Activated T-cell treated with anti-CD3 and anti-CD28 coated beads, Interleukin-2, amount 50 U/mL, for 4 hours (primary cell): Measurements from ENCODE around the gene NFIB. TPM values are rescaled to one million over a fixed set of nuclear protein-coding genes. Genes with fewer than 3 reads are reported as not detected.

Source experiments
- ATAC-seq, 2 donors: fragments of 200-7000 bp; cut with Tn5 transposase; one replicate each; pipeline ENCODE4 v1.10.0; 2021
- DNase-seq: peaks from one replicate; pipeline ENCODE4 v3.0.0-alpha.2; 2020
- H3K27me3 Mint-ChIP-seq: one replicate; pipeline ENCODE4 v1.8.0; 2021; ENCODE audit warnings: low read depth, mixed read lengths
- H3K36me3 Mint-ChIP-seq: one replicate; pipeline ENCODE4 v1.8.0; 2022; ENCODE audit warnings: mixed read lengths; ENCODE audit not compliant: insufficient read depth
- H3K4me1 Mint-ChIP-seq: one replicate; pipeline ENCODE4 v1.8.0; 2021; ENCODE audit warnings: low read depth, mixed read lengths
- H3K4me3 Mint-ChIP-seq: one replicate; pipeline ENCODE4 v1.8.0; 2021; ENCODE audit warnings: mild to moderate bottlenecking, moderate library complexity, mixed read lengths
- H3K9me3 Mint-ChIP-seq: one replicate; pipeline ENCODE4 v1.8.0; 2021; ENCODE audit warnings: mixed read lengths
- total RNA-seq, 3 donors: library from RNA; stranded (reverse); gene quantifications; one replicate each; pipeline ENCODE4 v1.2.1, GENCODE V29; 2021

NFIB gene
- total RNA-seq, 3 donors from 2014 or later, result 0.20 to 0.42 (median 0.30) TPM

- Mint-ChIP-seq H3K4me3 (no peak overlapping the region), H3K4me1 (peaks cover 17% of the 10 kb centered on the region), H3K9me3 (no peaks in the 10 kb centered on the region), H3K27me3 (peaks cover 61% of the 10 kb centered on the region), H3K36me3 (no peaks in the 10 kb centered on the region)
- DNase-seq, result no peak
- no peak for ATAC-seq
Observed at GRCh38 chr9:14311171-14311949, 2.6 kb downstream of the NFIB start.

- DNase-seq (no peak), ATAC-seq (no peak)
- H3K4me3 Mint-ChIP-seq, result no peak overlapping the region
- H3K4me1 Mint-ChIP-seq, result peaks cover 14% of the 10 kb centered on the region
- no peaks in the 10 kb centered on the region for H3K36me3 Mint-ChIP-seq
- no peaks in the 10 kb centered on the region for H3K9me3 Mint-ChIP-seq
- peaks cover 60% of the 10 kb centered on the region for H3K27me3 Mint-ChIP-seq
Observed at GRCh38 chr9:14310311-14310710, 3.6 kb downstream of the NFIB start.

- no peaks in the 10 kb centered on the region for H3K9me3 Mint-ChIP-seq
- H3K36me3 Mint-ChIP-seq, result no peaks in the 10 kb centered on the region
- peak; percentile 23 to 59 for ATAC-seq
- peaks cover 59% of the 10 kb centered on the region for H3K27me3 Mint-ChIP-seq
- H3K4me1 Mint-ChIP-seq, result peaks cover 10% of the 10 kb centered on the region
- DNase-seq, result no peak
- H3K4me3 Mint-ChIP-seq, result no peak overlapping the region
Observed at GRCh38 chr9:14309403-14309802, 4.5 kb downstream of the NFIB start.

GRCh38 chr9:14308853-14309145 is 5.1 kb downstream of the NFIB start:
- peaks cover 57% of the 10 kb centered on the region for H3K27me3 Mint-ChIP-seq
- no peak for DNase-seq

GRCh38 chr9:14307989-14308852 is 5.7 kb downstream of the NFIB start:
- DNase-seq (no peak), ATAC-seq (no peak)
- Mint-ChIP-seq H3K9me3 (no peaks in the 10 kb centered on the region), H3K4me3 (no peak overlapping the region), H3K36me3 (no peaks in the 10 kb centered on the region), H3K4me1 (peaks cover 4% of the 10 kb centered on the region), H3K27me3 (peaks cover 52% of the 10 kb centered on the region)

More at GRCh38 chr9:14308853-14309145, 5.1 kb downstream of the NFIB start:
- Mint-ChIP-seq H3K9me3 (no peaks in the 10 kb centered on the region), H3K4me1 (peaks cover 8% of the 10 kb centered on the region), H3K4me3 (no peak overlapping the region), H3K36me3 (no peaks in the 10 kb centered on the region)
- no peak for ATAC-seq

GRCh38 chr9:14306672-14307660 is 7.0 kb downstream of the NFIB start:
- Mint-ChIP-seq H3K9me3 (no peaks in the 10 kb centered on the region), H3K36me3 (no peaks in the 10 kb centered on the region), H3K4me1 (peaks cover 2% of the 10 kb centered on the region), H3K4me3 (no peak overlapping the region), H3K27me3 (peaks cover 46% of the 10 kb centered on the region)
- ATAC-seq (no peak), DNase-seq (no peak)

- H3K36me3 Mint-ChIP-seq, result no peaks in the 10 kb centered on the region
- ATAC-seq, result no peak
- H3K27me3 Mint-ChIP-seq, result peaks cover 41% of the 10 kb centered on the region
- peaks cover 2% of the 10 kb centered on the region for H3K4me1 Mint-ChIP-seq
- no peaks in the 10 kb centered on the region for H3K9me3 Mint-ChIP-seq
- no peak for DNase-seq
- no peak overlapping the region for H3K4me3 Mint-ChIP-seq
Observed at GRCh38 chr9:14306188-14306587, 7.8 kb downstream of the NFIB start.

GRCh38 chr9:14304259-14304658 is 9.7 kb downstream of the NFIB start:
- DNase-seq, result no peak
- Mint-ChIP-seq H3K27me3 (peaks cover 40% of the 10 kb centered on the region), H3K4me3 (no peak overlapping the region), H3K9me3 (no peaks in the 10 kb centered on the region), H3K4me1 (peaks cover under 1% of the 10 kb centered on the region), H3K36me3 (no peaks in the 10 kb centered on the region)
- no peak for ATAC-seq

GRCh38 chr9:14303521-14303920 is 10.4 kb downstream of the NFIB start:
- DNase-seq, result no peak
- H3K9me3 Mint-ChIP-seq, result no peaks in the 10 kb centered on the region
- H3K27me3 Mint-ChIP-seq, result peaks cover 33% of the 10 kb centered on the region
- H3K36me3 Mint-ChIP-seq, result no peaks in the 10 kb centered on the region
- no peak for ATAC-seq
- no peak overlapping the region for H3K4me3 Mint-ChIP-seq
- H3K4me1 Mint-ChIP-seq, result no peaks in the 10 kb centered on the region

GRCh38 chr9:14303100-14303499 is 10.8 kb downstream of the NFIB start:
- H3K4me3 Mint-ChIP-seq, result no peak overlapping the region
- no peaks in the 10 kb centered on the region for H3K9me3 Mint-ChIP-seq
- no peak for DNase-seq
- peaks cover 29% of the 10 kb centered on the region for H3K27me3 Mint-ChIP-seq
- H3K4me1 Mint-ChIP-seq, result no peaks in the 10 kb centered on the region
- no peak for ATAC-seq
- H3K36me3 Mint-ChIP-seq, result no peaks in the 10 kb centered on the region

GRCh38 chr9:14302405-14302804 is 11.5 kb downstream of the NFIB start:
- DNase-seq (no peak), ATAC-seq (no peak)
- Mint-ChIP-seq H3K36me3 (no peaks in the 10 kb centered on the region), H3K27me3 (peaks cover 24% of the 10 kb centered on the region), H3K4me3 (no peak overlapping the region), H3K9me3 (no peaks in the 10 kb centered on the region), H3K4me1 (no peaks in the 10 kb centered on the region)

- DNase-seq (no peak), ATAC-seq (no peak)
- H3K4me1 Mint-ChIP-seq, result no peaks in the 10 kb centered on the region
- no peaks in the 10 kb centered on the region for H3K9me3 Mint-ChIP-seq
- H3K27me3 Mint-ChIP-seq, result peaks cover 23% of the 10 kb centered on the region
- no peaks in the 10 kb centered on the region for H3K36me3 Mint-ChIP-seq
- H3K4me3 Mint-ChIP-seq, result no peak overlapping the region
Observed at GRCh38 chr9:14301583-14302021, 12.3 kb downstream of the NFIB start.

GRCh38 chr9:14301006-14301405 is 12.9 kb downstream of the NFIB start:
- DNase-seq, result no peak
- Mint-ChIP-seq H3K4me1 (no peaks in the 10 kb centered on the region), H3K27me3 (peaks cover 23% of the 10 kb centered on the region), H3K4me3 (no peak overlapping the region), H3K9me3 (no peaks in the 10 kb centered on the region), H3K36me3 (no peaks in the 10 kb centered on the region)
- ATAC-seq, result no peak

- Mint-ChIP-seq H3K36me3 (no peaks in the 10 kb centered on the region), H3K27me3 (peaks cover 22% of the 10 kb centered on the region), H3K4me3 (no peak overlapping the region), H3K4me1 (no peaks in the 10 kb centered on the region), H3K9me3 (no peaks in the 10 kb centered on the region)
- ATAC-seq, result no peak
- no peak for DNase-seq
Observed at GRCh38 chr9:14300588-14300987, 13.4 kb downstream of the NFIB start.
